Activated CD4-positive, CD25-positive, alpha-beta regulatory T cell treated with anti-CD3 and anti-CD28 coated beads, Interleukin-2, amount 50 U/mL, for 24 hours (primary cell): Measurements from ENCODE around the gene RND3.

Source experiments
- ATAC-seq, 2 donors: fragments of 150-1000 bp; cut with Tn5 transposase; one replicate each; pipeline ENCODE4 v1.10.0; 2021; ENCODE audit warnings: mild to moderate bottlenecking in 1 of 2, moderate library complexity in 1 of 2

RND3 gene

GRCh38 chr2:150432312-150432625 lies 55.2 kb downstream of the RND3 start:
- ATAC-seq: no peak

GRCh38 chr2:150431561-150432311 lies 55.7 kb downstream of the RND3 start:
- ATAC-seq: no peak

DNA sequence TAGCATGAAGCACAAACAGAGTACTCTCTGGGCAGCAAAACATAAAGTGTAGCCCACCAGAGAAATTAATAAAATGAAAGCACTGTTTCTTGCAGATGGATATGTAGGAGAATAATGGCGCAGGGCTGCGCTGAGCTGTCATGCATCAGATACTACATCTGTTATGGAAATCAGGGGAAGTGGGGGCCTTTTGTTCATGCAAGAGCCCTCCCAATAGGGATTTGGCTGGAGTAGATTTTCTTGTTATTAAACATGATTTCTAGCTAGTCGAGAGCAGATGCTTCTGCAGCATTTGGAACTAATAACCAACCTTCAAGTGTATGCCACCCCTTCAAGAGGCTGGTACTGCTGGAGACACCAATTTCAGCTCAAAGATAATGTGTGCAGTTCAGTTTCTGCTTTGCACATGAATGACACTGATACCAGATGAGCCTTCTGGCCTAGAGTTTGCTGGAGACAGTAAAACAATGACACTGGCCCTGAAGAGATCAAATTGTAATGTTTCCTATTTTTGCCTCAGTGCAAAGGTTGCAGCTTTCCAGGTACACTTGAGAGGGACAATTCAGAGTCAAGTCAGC lies 58.0 kb downstream of the RND3 start:
- ATAC-seq: no peak

DNA sequence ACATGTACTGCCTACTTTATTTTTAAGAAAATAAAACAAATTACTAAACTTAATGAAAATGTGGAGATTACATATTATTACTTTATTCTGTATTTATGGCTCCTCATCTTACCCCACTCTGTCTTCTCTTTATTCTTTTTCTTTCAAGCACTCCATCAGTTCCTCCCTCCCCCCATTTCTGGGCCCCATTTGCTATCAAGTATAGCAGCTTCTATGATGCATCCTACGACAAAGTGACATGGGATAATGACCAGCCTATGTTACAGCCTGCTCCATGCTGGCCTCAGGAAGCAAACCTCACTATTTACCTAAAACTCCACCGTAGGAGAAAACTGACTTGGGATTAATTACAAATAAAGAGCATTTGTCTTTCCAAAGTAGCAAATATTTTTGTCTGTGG lies 58.8 kb downstream of the RND3 start:
- no peak for ATAC-seq

- no peak for ATAC-seq
These were observed 60.2 kb downstream of the RND3 start for GRCh38 chr2:150427298-150427697.

GRCh38 chr2:150426724-150427123 lies 60.7 kb downstream of the RND3 start:
- ATAC-seq: no peak

DNA sequence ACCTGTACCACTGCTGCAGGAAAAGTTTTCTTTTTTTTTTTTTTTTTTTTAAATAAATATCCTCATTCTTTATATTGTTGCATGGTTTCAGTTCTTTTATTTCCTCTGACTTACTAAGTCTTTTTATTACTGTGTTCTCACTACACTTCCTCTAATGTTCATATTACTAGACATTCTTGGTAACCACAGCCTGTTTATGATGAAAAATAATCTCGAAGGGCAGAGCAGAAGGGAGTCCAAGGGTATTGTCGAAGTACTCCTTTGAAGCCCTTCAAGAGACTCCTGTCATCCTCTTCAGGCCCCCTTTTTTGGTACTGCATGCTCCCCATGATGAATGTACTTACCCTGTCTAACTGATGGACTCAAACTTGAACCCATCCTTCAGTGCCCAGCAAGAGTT lies 61.2 kb downstream of the RND3 start:
- no peak for ATAC-seq

DNA sequence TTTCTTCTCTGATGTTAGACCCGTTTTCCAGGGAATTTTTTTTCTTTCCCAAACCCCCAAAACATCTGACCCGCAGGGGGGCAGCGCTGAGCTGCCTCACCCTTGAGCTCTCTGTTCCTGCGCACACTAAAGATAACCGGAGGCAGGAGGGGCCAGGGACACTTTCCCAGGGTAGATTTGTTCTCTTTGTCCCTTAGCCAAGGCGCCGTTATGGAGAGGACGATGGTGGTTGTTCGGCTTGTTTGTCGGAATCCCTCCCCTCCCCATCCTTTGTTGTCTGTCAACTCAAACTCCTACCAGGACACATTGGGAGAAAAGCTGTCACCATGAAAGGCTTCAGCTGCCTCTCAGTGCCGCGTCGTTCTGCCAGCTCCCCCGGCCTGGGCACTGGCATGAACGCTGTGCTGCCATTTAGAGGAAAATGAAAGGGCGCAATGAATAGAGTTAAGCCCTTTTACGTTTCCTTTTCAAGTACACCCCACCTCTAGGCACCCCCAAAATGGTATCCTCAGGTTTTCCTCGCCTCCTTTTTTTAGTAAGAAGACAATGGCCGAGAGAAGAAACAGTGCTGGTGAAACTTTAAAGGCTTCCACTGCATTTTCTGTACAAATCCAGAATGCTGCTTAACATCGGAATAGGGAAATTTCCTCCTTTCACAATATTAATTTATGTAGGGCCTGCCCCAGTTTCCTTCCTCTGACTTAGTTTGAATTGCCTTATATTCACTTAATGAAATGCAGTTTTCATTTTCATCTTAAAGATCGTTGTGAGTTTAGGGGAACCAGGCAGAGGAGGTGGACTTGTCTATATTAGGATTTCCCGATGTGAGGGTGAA lies 62.1 kb downstream of the RND3 start:
- no peak for ATAC-seq

- no peak for ATAC-seq
These were observed 63.1 kb downstream of the RND3 start for GRCh38 chr2:150424406-150424805.

- no peak for ATAC-seq
These were observed 66.3 kb downstream of the RND3 start for GRCh38 chr2:150421126-150421651.

GRCh38 chr2:150418916-150419315 lies 68.6 kb downstream of the RND3 start:
- no peak for ATAC-seq
